Kidney epithelial cell (primary cell): ENCODE measurements around the gene ATP6V1B1. TPM values are rescaled to one million over a fixed set of nuclear protein-coding genes. Genes with fewer than 3 reads are reported as not detected.

Source experiments
- DNase-seq: peaks from one replicate; pipeline ENCODE4 v3.0.0-alpha.2; 2010; ENCODE audit warnings: low read depth
- H3K27me3 ChIP-seq: 2 replicates; pipeline ENCODE4 v1.6.0; 2011; ENCODE audit warnings: low read length; ENCODE audit not compliant: control insufficient read depth, insufficient read depth
- H3K36me3 ChIP-seq: 2 replicates; pipeline ENCODE4 v1.5.1; 2011; ENCODE audit warnings: low read length; ENCODE audit not compliant: control insufficient read depth, insufficient read depth
- H3K4me3 ChIP-seq: 2 replicates; pipeline ENCODE4 v1.5.1; 2011; ENCODE audit warnings: low read depth, mild to moderate bottlenecking, control low read depth, low read length
- CTCF ChIP-seq: IDR thresholded peaks from 2 replicates; pipeline ENCODE4 v1.5.1; 2011; ENCODE audit warnings: mild to moderate bottlenecking, moderate library complexity, low read length, control low read depth, inconsistent platforms; ENCODE audit not compliant: insufficient read depth, poor library complexity, severe bottlenecking
- total RNA-seq: library from RNA; depleted of rRNA; stranded (reverse); fragments of >200 nt; gene quantifications from 2 replicates; pipeline ENCODE4 v1.2.3, GENCODE V29; 2015

Gene ATP6V1B1
- total RNA-seq, 1 donor from 2014 or later = not detected

GRCh38 chr2:70978341-70979179 is 42.9 kb downstream of the ATP6V1B1 start, which contains the start of gene ANKRD53:
Gene ANKRD53 (plus strand): TSS chr2:70978630. CDS start chr2:70978646, 16 bp downstream.
- Histone ChIP-seq H3K27me3 (no peaks in the 10 kb centered on the region), H3K36me3 (no peaks in the 10 kb centered on the region), H3K4me3 (peak within 1 kb of the TSS; percentile 35)
- DNase-seq = no peak
- TF ChIP-seq CTCF = no peak

- Histone ChIP-seq H3K36me3 (no peaks in the 10 kb centered on the region), H3K4me3 (peak overlapping the region; percentile 35), H3K27me3 (no peaks in the 10 kb centered on the region)
- DNase-seq = no peak
- TF ChIP-seq CTCF = no peak
Observed at GRCh38 chr2:70979180-70979488, 43.4 kb downstream of the ATP6V1B1 start.

DNA sequence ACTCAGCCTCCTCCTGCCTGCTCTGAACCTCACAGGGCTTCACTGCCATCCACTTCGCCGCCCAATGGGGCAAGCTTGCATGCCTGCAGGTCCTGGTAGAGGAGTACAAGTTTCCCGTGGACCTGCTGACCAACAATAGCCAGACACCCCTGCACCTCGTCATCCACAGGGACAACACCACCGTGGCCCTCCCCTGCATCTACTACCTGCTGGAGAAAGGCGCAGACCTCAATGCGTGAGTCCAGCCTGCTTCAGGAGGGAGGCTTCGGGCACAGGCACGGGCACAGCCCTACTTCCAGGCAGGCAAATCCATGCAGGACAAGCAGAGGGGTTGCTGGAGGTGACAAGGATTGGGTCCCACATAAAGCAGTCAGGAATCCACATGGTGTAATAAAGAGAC is 43.9 kb downstream of the ATP6V1B1 start:
- no peaks in the 10 kb centered on the region for H3K27me3 ChIP-seq
- no peak overlapping the region for H3K4me3 ChIP-seq
- H3K36me3 ChIP-seq = no peaks in the 10 kb centered on the region
- TF ChIP-seq CTCF = no peak
- DNase-seq = no peak

- H3K27me3 ChIP-seq = no peaks in the 10 kb centered on the region
- no peak for DNase-seq
- TF ChIP-seq CTCF = no peak
- H3K36me3 ChIP-seq = no peaks in the 10 kb centered on the region
- no peak overlapping the region for H3K4me3 ChIP-seq
Observed at GRCh38 chr2:70981421-70981820, 45.7 kb downstream of the ATP6V1B1 start.

DNA sequence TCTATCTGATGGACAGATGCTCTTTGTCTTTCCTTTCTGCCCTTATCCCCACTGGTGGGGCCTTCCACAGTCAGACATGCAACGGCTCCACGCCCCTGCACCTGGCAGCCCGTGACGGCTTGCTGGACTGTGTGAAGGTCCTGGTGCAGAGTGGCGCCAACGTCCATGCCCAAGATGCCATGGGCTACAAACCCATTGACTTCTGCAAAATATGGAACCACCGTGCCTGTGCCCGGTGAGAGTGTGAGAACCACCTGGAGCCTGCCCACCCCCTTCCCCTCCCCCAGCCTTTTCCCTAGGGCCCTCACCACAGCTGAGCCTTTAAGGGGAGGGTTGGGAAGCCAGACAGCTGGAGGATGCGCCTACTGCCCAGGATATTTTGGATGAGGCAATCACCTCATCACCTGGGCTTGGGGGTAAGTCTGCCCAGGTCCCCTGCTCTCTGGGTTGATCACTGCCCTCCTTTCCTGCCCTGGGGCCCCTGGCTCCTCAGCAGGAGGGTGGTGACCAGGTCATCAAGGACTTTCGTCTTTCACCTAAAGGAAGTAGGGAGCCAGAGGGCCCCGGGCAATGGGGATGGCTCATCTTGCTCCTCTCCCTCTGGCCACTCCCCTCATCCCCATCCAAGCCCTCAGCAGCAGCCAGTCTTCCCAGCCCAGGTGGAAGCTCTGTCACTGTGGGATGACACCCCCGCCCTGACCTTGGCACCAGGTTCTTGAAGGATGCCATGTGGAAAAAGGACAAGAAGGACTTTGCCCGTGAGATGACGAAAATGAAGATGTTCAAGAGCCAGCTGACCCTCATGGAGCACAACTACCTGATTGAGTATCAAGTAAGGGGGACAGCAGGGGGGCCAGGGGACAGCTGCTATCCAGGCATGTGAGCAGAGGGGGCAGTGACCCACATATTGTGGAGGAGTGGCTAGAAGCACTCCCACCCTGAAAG is 46.4 kb downstream of the ATP6V1B1 start:
- no peak for TF ChIP-seq CTCF
- H3K36me3 ChIP-seq = no peaks in the 10 kb centered on the region

More for the DNA sequence above, 46.4 kb downstream of the ATP6V1B1 start:
- no peak for DNase-seq
- H3K27me3 ChIP-seq = no peaks in the 10 kb centered on the region
- no peak overlapping the region for H3K4me3 ChIP-seq
